Measurements from ENCODE around the gene SEC23A.
"Not testable (repeated sequence)": the region's sequence is repeated elsewhere in the genome, so short reads cannot be mapped to it uniquely, and the experiment has no call there.

Gene SEC23A

DNA sequence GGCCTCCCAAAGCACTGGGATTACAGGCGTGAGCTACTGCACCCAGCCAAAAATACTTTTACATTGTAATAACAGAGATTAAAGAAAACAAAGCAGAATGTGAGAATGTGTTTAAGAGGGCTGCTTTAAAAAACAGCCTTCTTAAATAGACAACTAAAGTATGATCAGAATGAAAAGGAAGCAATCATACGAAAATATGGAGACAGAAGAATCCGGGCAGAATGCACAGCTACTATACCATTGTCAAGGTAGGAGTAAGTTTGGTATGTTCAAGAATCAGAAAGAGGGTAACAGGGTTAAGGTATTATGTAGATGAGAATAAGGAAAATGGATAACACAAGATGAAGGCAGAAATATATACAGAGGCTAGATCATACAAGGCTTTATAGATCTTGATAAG is 8.5 kb downstream of the SEC23A start:
- no peak for DNase-seq (ENCODE audit: low read depth in 1 of 2, low spot score in 1 of 2)

DNA sequence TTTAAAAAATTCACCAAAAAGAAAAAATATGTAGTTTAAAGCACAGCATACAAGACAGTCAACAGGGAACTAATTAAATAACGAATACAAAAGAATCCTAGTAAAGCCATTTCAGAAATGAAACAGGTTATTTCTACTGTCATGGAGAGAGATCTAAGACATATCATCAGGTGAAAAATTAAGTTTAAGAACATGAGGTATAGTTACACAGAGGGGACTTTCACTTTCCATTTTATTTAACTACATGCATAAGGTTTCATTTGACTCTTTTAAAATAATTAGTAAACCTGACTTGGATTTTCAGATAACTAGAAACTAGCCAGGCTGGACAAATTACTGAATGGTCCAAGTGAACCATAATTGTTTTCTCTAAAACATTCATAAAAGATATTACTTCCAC is 11.3 kb downstream of the SEC23A start:
- no peak for DNase-seq (ENCODE audit: low read depth in 1 of 2, low spot score in 1 of 2)

DNA sequence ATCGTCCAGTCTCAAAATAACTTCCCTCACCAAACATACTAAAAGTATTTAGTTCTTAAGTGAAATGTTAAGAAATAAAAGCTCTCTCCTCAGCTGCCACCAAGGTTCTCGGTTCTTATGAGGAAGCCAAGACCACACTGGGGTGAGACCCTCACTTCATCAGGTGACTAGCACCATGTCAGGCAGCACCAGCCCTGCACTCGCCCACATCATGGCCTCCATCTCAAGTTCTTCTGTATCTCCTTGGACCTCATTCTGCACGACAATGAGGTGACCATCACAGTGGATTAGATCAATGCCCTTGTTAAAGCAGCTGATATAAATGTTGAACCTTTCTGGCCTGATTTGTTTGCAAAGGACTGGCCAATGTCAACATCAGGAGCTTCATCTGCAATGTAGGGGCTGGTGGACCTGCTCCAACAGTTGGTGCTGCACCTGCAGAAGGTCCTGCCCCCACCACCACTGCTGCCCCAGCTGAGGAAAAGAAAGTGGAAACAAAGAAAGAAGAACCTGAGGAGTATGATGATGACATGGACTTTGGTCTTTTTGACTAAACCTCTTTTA is 12.4 kb downstream of the SEC23A start:
- no peak for DNase-seq (ENCODE audit: low read depth in 1 of 2, low spot score in 1 of 2)

DNA sequence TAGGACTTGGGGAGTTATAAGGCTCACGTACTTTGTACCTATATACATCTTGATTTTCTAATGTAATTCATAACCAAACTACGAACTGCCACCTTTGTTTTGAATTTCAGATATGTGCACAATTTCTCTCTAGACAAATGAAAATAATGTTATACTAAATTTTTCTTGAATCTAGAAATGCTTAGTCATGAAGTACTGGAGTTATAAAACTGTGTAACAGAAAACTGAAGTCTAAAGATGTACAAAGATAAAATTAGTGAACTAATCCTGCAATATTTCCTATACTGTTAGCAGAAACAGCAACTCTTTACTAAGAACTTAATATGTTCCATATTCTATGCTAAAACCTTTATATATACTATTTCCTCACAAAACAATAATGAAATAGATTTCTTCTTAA is 15.5 kb downstream of the SEC23A start:
- DNase-seq (ENCODE audit: low read depth in 1 of 2, low spot score in 1 of 2), result no peak

DNA sequence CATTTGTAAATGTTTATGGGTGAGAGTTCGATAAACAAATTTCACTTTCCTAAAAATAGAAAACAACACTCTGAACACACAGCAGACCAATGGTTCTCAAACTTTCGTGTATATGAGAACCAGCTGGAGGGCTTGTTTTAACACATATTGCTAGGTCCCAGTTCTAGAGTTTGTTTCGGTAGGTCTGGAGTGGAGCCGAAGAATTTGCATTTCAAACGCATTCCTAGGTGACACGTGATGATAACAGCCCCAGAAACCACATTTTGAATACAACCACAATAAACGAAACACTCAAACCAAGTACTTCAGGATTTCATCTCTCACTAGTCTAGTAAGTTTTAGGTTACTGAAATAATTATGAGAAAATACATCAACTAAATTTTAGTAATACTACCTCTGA is 17.1 kb downstream of the SEC23A start:
- DNase-seq (ENCODE audit: low read depth in 1 of 2, low spot score in 1 of 2), result no peak

DNA sequence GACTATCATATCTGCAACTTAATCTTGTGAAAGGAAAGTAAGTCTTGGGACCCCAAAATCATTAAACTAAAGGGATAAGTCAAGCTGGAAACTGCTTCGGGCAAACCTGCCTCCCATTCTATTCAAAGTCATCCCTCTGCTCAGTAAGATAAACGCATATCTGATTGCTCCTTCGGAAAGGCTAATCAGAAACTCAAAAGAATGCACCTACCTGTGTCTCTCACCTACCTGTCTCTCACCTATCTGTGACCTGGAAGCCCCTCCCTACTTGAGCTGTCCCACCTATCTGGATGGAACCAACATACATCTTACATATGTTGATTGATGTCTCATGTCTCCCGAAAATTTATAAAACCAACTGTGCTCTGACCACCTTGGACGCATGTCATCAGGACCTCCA is 19.9 kb downstream of the SEC23A start:
- no peak for DNase-seq (ENCODE audit: low read depth in 1 of 2, low spot score in 1 of 2)

DNA sequence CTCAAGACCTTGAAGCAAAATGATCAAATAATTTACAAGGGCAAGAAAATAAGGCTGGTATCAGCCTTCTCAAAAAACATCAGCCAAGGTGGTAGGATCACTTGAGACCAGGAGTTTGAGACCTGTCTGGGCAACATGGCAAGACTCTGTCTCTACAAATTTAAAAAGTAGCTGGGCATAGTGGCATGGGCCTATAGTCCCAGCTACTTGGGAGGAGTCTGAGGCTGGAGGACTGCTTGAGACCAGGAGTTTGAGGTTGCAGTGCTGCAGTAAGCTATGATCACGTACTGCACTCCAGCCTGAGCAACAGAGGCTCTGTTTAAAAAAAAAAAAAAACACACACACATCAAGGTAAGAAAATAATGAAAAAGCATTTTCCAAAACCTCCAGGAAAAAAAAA is 22.1 kb downstream of the SEC23A start:
- no peak for DNase-seq (ENCODE audit: low read depth in 1 of 2, low spot score in 1 of 2)

DNA sequence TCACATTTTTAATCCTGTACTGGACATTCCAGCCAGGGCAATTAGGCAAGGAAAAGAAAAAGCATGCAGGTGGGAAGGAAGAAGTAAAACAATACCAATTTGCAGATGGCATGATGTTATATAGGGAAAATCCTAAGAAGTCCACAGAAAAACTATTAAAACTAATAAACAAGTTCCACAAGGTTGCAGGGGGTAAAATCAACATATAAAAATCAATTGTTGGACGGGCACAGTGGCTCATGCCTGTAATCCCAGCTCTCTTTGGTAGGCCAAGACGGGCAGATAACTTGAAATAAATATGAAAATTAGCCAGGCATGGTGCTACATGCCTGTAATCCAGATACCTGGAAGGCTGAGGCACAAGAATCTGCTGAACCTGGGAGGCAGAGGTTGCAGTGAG is 31.9 kb downstream of the SEC23A start:
- DNase-seq (ENCODE audit: low read depth in 1 of 2, low spot score in 1 of 2), result no peak

DNA sequence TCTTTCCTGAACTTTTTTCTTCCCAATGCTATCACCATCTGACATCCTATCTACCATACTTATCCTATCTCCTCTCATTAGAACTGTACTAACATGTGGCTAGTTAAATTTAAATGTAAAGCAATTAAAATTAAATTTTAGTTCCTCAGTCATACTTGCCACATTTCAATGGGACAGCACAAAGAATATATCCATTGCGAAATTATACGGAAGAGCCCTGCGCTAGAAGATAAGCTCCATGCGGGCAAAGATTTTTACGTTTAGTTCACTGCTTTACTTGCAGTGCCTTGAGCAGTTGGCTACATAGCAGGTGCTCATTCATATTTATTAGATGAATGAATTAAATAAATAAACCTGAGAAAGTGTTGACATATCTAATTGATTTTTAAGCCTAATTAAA is 33.1 kb downstream of the SEC23A start:
- no peak for DNase-seq (ENCODE audit: low read depth in 1 of 2, low spot score in 1 of 2)

DNA sequence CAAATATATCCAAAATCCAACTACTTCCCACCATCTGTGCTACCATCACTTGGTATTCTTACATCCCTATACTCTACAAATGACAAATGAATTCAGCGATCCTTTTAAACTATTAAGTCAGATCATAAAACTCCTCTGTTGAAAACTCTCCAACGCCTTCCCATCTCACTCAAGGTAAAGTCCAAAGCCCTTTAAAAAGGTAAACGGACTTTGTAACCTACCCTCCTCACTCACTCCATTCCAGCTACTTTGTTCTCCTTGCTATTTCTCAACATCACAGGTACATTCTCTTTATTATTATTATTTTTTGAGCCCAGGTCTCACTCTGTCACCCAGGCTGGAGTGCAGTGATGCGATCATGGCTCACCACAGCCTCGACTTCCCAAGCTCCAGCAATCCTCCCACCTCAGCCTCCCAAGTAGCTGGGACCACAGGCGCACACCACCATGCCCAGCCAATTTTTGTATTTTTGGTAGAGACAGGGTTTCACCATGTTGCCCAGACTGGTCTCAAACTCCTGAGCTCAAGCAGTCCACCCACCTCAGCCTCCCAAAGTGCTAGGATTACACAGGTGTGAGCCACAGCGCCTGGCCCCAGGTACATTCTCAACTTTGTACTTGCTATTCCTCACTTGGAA is 33.7 kb downstream of the SEC23A start:
- not testable (repeated sequence) for DNase-seq (ENCODE audit: low read depth in 1 of 2, low spot score in 1 of 2)

DNA sequence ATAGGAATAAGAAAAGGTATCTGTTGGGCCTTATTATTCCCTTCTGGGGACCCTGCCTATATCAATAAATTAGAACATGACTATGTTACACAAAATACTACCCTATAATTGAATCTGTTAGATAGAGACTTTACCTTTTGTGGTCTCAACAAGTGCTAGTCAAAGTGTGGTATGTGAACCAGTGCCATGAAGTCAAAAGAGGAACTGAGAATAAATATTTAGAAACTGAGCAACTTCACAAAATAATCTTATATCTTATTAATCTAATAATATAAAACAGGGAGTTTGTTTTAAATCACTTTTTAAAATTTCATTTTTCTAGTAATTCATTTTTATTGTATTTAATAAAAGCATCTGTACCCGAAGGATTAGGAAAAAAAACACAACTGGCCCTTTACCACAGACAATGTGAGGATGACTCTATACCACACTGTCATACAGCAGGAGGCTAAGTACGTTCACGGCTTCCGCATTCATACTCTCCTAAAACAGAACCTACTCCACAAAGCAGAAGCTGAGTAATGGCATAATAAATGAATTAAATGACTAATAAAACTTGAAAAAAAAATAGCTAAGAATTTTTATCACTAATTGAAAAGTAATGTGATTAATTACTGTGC is 42.1 kb downstream of the SEC23A start:
- DNase-seq (ENCODE audit: low read depth in 1 of 2, low spot score in 1 of 2), result no peak

DNA sequence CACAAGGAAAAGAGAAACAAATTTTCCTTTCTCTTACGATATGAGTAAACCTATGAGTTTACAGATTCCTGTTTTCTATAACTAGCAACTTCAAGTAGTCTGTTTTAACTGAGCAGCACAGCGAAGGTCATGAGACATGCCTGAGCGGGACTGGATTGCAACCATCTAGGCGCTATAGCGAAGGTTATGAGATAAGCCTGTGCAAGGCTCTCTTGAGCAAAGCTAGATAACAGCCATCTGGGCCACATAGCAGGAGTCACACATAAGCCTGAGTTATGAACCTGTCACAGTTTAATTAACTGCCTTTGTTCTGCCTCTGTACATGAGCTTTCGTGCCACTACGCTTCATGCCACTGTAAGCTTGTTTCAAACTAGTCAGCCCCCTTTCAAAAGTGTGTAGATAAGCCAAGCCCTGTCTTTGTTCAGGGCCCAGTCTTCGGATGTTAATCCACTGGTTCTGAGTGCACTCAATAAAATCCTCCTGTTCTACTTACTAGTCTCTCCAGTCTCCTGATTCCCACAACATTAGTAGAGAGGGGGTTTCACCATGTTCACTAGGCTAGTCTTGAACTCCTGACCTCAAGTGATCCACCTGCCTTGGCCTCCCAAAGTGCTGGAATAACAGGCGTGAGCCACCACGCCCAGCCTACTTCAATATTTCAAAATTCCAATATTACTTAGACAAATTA is 47.1 kb downstream of the SEC23A start:
- DNase-seq (ENCODE audit: low read depth in 1 of 2, low spot score in 1 of 2), result no peak

DNA sequence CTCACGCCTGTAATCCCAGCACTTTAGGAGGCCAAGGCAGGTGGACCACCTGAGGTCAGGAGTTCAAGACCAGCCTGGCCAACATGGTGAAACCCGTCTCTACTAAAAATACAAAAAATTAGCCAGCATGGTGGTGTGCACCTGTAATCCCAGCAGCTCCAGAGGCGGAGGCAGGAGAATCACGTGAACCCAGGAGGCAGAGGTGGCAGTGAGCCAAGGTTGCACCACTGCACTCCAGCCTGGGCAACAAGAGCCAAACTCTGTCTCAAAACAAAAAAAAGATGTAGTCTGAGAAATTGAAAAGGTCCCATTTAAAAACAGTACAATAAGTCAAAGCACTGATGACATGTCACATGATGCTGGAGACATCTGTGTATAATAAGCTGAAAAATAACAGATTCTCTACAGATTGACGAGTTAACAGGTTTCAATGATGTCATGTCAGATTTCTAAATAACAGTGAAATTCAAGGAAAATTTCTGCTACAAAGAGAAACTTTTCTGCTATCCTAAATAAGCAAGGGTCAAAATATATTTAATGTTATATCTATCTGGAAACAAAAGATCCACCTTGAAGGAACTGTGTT is 50.1 kb downstream of the SEC23A start:
- DNase-seq (ENCODE audit: low read depth in 1 of 2, low spot score in 1 of 2), result not testable (repeated sequence)

DNA sequence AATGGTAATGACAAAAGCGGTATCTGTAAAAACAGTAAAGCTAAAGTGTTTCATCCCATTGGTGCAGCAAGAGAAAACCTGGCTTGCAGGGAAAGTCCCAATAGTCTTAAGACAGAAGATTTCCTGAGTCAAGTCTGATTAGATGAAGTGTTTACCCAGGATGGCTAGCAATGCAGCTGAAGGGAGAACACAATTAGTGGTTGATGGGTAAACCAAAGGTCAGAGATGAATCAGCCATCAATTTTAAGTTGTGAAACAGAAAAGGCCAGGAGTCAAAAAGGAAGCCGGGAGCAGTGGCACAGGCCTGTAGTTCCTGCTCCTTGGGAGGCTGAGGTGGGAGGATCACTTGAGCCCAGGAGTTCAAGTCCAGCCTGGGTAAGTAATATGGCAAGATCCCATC is 52.6 kb downstream of the SEC23A start:
- no peak for DNase-seq (ENCODE audit: low read depth in 1 of 2, low spot score in 1 of 2)

DNA sequence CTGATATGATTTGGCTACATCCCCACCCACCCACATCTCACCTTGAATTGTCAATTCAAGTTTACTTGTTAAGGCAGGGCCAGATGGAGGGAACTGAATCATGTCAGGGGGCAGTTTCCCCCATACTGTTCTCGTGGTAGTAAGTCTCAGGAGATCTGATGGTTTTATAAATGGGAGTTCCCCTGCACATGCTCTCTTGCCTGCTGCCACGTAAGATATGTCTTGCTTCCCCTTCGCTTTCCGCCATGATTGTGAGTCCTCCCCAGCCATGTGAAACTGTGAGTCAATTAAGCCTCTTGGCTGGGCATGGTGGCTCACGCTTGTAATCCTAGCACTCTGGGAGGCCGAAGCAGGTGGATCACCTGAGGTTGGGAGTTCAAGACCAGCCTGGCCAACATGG is 57.1 kb downstream of the SEC23A start:
- DNase-seq (ENCODE audit: low read depth in 1 of 2, low spot score in 1 of 2), result not testable (repeated sequence)

DNA sequence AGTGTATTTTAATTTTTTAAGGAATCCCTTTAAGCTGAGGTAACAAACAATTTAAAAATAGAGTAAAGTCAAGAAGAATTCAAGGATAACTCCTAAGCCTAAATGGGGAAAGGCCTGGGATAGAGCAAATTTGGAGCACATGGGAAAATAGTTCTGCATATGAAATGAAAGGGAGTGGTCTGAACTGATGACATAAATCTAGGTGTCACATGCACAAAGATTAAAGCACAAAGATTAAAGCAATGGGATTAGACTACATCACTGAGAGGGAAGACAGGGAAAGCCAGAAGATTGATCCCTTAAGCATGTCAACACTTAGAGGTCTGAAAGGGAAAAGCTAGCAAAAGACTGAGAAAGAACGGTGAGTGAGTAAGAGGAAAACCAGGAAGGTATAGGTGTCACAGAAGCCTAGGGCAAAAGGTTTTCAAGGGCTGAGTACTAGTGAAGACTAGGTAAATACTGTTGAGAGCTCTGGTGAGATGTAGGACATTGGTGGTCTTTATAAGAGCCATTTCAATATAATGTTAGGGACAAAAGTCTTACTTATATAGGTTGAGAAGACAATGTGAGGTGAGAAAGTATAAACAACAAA is 59.6 kb downstream of the SEC23A start:
- no peak for DNase-seq (ENCODE audit: low read depth in 1 of 2, low spot score in 1 of 2)

DNA sequence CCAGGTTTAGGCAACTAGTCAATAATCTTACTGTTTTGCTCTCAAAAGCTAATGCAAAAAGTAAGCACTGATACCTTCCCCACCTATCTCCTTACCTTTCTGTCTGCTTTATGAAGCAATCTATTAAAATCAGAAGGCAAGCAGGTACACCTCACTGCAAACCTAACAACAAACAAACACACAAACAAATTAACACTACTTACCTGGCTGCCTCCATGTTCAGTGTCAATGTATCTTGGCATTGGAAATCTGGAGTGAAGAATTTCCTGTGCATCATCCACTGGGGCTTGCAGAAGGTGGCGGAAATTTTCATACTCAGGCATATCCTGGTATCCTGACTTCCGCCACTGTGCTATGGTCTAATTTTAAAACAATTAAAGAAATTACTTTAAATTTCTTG is 62.5 kb downstream of the SEC23A start:
- DNase-seq (ENCODE audit: low read depth in 1 of 2, low spot score in 1 of 2), result no peak

DNA sequence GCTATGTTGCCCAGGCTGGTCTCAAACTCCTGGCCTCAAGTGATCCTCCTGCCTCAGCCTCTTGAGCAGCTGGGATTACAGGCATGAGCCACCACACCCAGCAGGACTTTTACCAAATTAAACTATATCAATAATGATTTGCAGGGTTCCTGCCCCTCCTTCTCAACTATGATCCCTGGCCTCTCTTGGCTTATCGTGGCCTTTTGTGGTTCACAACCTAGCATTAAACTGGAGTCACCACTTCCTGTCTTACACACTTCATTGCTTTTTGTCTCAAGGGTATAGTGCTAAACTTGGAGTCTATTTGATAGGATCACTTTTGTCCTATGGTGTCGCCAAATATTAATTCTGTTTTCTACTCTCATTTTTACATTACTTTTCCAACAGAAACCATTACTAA is 64.5 kb downstream of the SEC23A start:
- DNase-seq (ENCODE audit: low read depth in 1 of 2, low spot score in 1 of 2), result no peak

DNA sequence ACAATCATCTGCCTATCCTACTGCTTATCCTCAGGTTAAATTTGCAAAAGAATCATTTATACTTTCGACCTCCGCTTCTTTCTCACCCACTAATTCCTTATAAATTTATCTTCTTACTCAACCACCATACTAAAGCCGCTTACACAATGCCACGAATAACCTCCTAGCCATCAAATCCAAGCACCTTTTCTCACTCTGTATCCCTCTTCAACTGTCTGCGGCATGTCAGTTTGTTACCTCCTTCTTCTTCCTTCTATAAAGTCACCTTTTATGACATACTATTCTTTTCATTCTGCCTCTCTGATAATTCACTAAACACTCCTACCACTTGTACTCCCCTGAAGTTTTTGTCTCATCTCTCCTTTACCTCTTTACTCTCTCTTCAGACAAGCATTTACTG is 66.3 kb downstream of the SEC23A start:
- no peak for DNase-seq (ENCODE audit: low read depth in 1 of 2, low spot score in 1 of 2)

DNA sequence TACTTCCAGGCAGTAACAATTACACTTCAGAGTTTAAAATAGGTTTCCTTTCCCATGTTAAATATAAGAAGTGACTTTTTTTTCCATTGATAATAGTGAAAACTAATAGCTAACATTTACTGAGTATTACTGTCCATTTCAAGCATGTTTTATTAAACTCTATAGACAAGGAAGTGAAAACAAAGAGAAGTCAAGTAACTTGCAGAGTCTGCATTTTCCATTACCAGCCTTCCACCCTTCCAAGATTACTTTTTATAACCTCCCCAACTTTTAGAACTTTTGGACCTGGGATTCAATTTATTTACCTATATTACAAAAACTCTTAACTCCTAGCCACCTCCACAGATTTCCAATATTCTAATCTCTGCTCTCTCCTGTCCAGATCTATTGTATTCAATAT is 67.7 kb downstream of the SEC23A start:
- DNase-seq (ENCODE audit: low read depth in 1 of 2, low spot score in 1 of 2), result no peak

DNA sequence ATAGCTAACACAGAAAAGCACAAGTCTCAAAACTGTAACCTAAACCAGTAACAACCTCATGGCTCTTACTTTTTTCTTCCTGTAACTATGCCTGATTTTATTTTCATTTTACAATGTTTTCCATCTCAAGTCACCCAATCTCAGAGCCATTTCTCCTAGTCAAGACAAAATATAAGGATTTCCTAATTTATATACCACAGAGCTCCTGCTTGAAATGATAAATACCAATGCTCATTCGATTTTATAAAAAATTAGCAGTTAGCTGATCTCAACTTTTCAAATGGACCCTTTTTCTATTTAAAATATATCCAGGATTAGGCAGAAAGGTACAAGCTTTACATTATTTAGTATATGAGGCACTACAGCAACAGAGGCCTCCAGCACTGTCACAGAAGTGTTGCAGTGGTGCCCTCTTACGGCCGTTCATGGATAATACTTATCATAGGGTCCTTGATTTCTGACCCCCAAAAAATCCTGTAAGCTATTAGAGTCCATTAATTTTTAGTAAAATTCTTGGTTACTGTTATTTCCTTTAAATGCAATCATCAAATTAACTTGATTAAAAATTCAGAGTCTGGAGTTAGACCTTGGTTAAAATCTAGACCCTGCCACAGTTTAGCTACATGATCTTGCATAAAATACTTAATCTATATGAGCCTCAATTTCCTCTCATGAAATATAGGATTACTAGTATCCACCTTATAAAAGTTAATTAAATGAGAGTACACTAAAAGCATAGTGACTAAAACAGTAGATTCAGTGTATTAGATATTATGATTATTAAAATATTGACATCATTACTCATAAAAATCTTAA is 68.3 kb downstream of the SEC23A start:
- DNase-seq (ENCODE audit: low read depth in 1 of 2, low spot score in 1 of 2), result no peak

All from activated CD4-positive, alpha-beta T cell treated with anti-CD3 and anti-CD28 coated beads, Interleukin-2, amount 50 U/mL, for 24 hours (primary cell).